ENCODE measurements around the gene ESRRG. TPM values are rescaled to one million over a fixed set of nuclear protein-coding genes. Genes with fewer than 3 reads are reported as not detected.
"Not testable (repeated sequence)": the region's sequence is repeated elsewhere in the genome, so short reads cannot be mapped to it uniquely, and the experiment has no call there.

ESRRG gene
- total RNA-seq, 2 donors from 2014 or later = 5.1 to 6.7 TPM

GRCh38 chr1:216533776-216534175, 189.5 kb downstream of the ESRRG start:
- Mint-ChIP-seq H3K27me3 (ENCODE audit: insufficient read depth) (no peaks in the 10 kb centered on the region), H3K27ac (no peak overlapping the region), H3K9me3 (no peaks in the 10 kb centered on the region), H3K4me1 (peaks cover 24% of the 10 kb centered on the region), H3K36me3 (ENCODE audit: low read depth) (no peaks in the 10 kb centered on the region), H3K4me3 (no peak overlapping the region)
- Histone ChIP-seq H3K9me3 (ENCODE audit: control insufficient read depth, low read length) (no peaks in the 10 kb centered on the region), H3K27me3 (ENCODE audit: control insufficient read depth, insufficient read depth, low read length, poor library complexity, severe bottlenecking) (no peaks in the 10 kb centered on the region), H3K27ac (ENCODE audit: low read depth, low read length) (no peak overlapping the region), H3K36me3 (ENCODE audit: control insufficient read depth, insufficient read depth, low read length) (no peaks in the 10 kb centered on the region), H3K9ac (ENCODE audit: extremely low read depth, low read length, poor library complexity, severe bottlenecking) (no peak overlapping the region), H3K4me1 (ENCODE audit: control insufficient read depth, insufficient read depth, low read length) (no peaks in the 10 kb centered on the region), H3K4me3 (ENCODE audit: low read length) (no peak overlapping the region)
- no peak for TF ChIP-seq CTCF (conservative IDR thresholded peaks at IDR 0.05)
- no peak for DNase-seq
- 88 to 90% methylated on average over 2 to 4 of the region's 4 CpGs for WGBS, 2 experiments (ENCODE audit: insufficient coverage in 1 of 2, insufficient read length in 1 of 2)

- H3K36me3 ChIP-seq (ENCODE audit: control insufficient read depth, insufficient read depth, low read length) = no peaks in the 10 kb centered on the region
- no peak overlapping the region for H3K4me3 ChIP-seq (ENCODE audit: low read length)
- Mint-ChIP-seq H3K27me3 (ENCODE audit: insufficient read depth) (no peaks in the 10 kb centered on the region), H3K27ac (no peak overlapping the region), H3K9me3 (no peaks in the 10 kb centered on the region), H3K4me3 (no peak overlapping the region), H3K36me3 (ENCODE audit: low read depth) (no peaks in the 10 kb centered on the region), H3K4me1 (peaks cover 22% of the 10 kb centered on the region)
- no peaks in the 10 kb centered on the region for H3K4me1 ChIP-seq (ENCODE audit: control insufficient read depth, insufficient read depth, low read length)
- H3K9me3 ChIP-seq (ENCODE audit: control insufficient read depth, low read length) = no peaks in the 10 kb centered on the region
- no peak for DNase-seq
- WGBS, 2 experiments (ENCODE audit: insufficient coverage in 1 of 2, insufficient read length in 1 of 2) = 97% methylated on average over 9 of the region's 9 CpGs; no CpG with 5 or more reads in 1 of the 2 experiments
- no peak for TF ChIP-seq CTCF (conservative IDR thresholded peaks at IDR 0.05)
- no peak overlapping the region for H3K27ac ChIP-seq (ENCODE audit: low read depth, low read length)
- H3K9ac ChIP-seq (ENCODE audit: extremely low read depth, low read length, poor library complexity, severe bottlenecking) = no peak overlapping the region
- no peaks in the 10 kb centered on the region for H3K27me3 ChIP-seq (ENCODE audit: control insufficient read depth, insufficient read depth, low read length, poor library complexity, severe bottlenecking)
Observed at GRCh38 chr1:216532251-216532798, 190.9 kb downstream of the ESRRG start.

GRCh38 chr1:216531263-216532239, 191.7 kb downstream of the ESRRG start:
- no peak overlapping the region for H3K9ac ChIP-seq (ENCODE audit: extremely low read depth, low read length, poor library complexity, severe bottlenecking)
- H3K27ac Mint-ChIP-seq = peak overlapping the region; percentile 77
- no peak overlapping the region for H3K4me3 Mint-ChIP-seq
- H3K9me3 ChIP-seq (ENCODE audit: control insufficient read depth, low read length) = no peaks in the 10 kb centered on the region
- no peaks in the 10 kb centered on the region for H3K27me3 Mint-ChIP-seq (ENCODE audit: insufficient read depth)
- no peak for DNase-seq
- H3K9me3 Mint-ChIP-seq = no peaks in the 10 kb centered on the region
- H3K4me1 ChIP-seq (ENCODE audit: control insufficient read depth, insufficient read depth, low read length) = no peaks in the 10 kb centered on the region
- H3K4me1 Mint-ChIP-seq = peaks cover 22% of the 10 kb centered on the region
- no peak overlapping the region for H3K4me3 ChIP-seq (ENCODE audit: low read length)
- no peaks in the 10 kb centered on the region for H3K36me3 ChIP-seq (ENCODE audit: control insufficient read depth, insufficient read depth, low read length)
- TF ChIP-seq CTCF (conservative IDR thresholded peaks at IDR 0.05) = no peak
- no peaks in the 10 kb centered on the region for H3K36me3 Mint-ChIP-seq (ENCODE audit: low read depth)
- WGBS, 2 experiments (ENCODE audit: insufficient coverage in 1 of 2, insufficient read length in 1 of 2) = 82 to 93% methylated on average over 8 to 10 of the region's 12 CpGs
- H3K27me3 ChIP-seq (ENCODE audit: control insufficient read depth, insufficient read depth, low read length, poor library complexity, severe bottlenecking) = no peaks in the 10 kb centered on the region
- H3K27ac ChIP-seq (ENCODE audit: low read depth, low read length) = no peak overlapping the region

- H3K36me3 Mint-ChIP-seq (ENCODE audit: low read depth); H3K27me3 Mint-ChIP-seq (ENCODE audit: insufficient read depth); H3K4me3 Mint-ChIP-seq; H3K4me3 ChIP-seq (ENCODE audit: low read length); DNase-seq; H3K4me1 ChIP-seq (ENCODE audit: control insufficient read depth, insufficient read depth, low read length); H3K27ac ChIP-seq (ENCODE audit: low read depth, low read length); H3K27me3 ChIP-seq (ENCODE audit: control insufficient read depth, insufficient read depth, low read length, poor library complexity, severe bottlenecking); H3K9me3 ChIP-seq (ENCODE audit: control insufficient read depth, low read length); H3K36me3 ChIP-seq (ENCODE audit: control insufficient read depth, insufficient read depth, low read length); H3K9me3 Mint-ChIP-seq; H3K27ac Mint-ChIP-seq; H3K9ac ChIP-seq (ENCODE audit: extremely low read depth, low read length, poor library complexity, severe bottlenecking): not testable (repeated sequence)
- WGBS, 2 experiments (ENCODE audit: insufficient coverage in 1 of 2, insufficient read length in 1 of 2) = 96 to 100% methylated on average over 1 to 3 of the region's 3 CpGs
- H3K4me1 Mint-ChIP-seq = peaks cover 22% of the 10 kb centered on the region
Observed at GRCh38 chr1:216529851-216530250, 193.4 kb downstream of the ESRRG start.

All from endodermal cell (in vitro differentiated cells).